ENCODE data around the gene OSBPL9. TPM values are rescaled to one million over a fixed set of nuclear protein-coding genes. Genes with fewer than 3 reads are reported as not detected.

OSBPL9 gene
- total and polyA plus RNA-seq, 9 of the 15 experiments (the other 6 are each of a cell fraction or from before 2014, with no cell fraction given): 43.9 to 217 (median 170) TPM

DNA sequence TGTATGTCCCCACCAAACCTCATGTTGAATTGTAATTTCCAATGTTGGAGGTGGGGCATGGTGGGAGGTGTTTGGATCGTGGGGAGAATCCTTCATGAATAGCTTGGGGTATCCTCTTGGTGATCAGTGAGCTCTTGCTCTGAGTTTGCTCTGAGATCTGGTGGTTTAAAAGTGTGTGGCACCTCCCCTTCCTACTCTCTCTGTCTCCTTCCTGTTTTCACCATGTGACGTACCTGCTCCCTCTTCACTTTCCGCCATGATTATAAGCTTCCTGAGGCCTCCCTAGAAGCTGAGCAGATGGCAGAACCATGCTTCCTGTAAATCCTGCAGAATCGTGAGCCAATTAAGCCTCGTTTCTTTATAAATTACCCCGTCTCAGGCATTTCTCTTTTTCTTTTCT lies 40.0 kb upstream of the OSBPL9 start (continued):
- TF ChIP-seq, protein P1, sequence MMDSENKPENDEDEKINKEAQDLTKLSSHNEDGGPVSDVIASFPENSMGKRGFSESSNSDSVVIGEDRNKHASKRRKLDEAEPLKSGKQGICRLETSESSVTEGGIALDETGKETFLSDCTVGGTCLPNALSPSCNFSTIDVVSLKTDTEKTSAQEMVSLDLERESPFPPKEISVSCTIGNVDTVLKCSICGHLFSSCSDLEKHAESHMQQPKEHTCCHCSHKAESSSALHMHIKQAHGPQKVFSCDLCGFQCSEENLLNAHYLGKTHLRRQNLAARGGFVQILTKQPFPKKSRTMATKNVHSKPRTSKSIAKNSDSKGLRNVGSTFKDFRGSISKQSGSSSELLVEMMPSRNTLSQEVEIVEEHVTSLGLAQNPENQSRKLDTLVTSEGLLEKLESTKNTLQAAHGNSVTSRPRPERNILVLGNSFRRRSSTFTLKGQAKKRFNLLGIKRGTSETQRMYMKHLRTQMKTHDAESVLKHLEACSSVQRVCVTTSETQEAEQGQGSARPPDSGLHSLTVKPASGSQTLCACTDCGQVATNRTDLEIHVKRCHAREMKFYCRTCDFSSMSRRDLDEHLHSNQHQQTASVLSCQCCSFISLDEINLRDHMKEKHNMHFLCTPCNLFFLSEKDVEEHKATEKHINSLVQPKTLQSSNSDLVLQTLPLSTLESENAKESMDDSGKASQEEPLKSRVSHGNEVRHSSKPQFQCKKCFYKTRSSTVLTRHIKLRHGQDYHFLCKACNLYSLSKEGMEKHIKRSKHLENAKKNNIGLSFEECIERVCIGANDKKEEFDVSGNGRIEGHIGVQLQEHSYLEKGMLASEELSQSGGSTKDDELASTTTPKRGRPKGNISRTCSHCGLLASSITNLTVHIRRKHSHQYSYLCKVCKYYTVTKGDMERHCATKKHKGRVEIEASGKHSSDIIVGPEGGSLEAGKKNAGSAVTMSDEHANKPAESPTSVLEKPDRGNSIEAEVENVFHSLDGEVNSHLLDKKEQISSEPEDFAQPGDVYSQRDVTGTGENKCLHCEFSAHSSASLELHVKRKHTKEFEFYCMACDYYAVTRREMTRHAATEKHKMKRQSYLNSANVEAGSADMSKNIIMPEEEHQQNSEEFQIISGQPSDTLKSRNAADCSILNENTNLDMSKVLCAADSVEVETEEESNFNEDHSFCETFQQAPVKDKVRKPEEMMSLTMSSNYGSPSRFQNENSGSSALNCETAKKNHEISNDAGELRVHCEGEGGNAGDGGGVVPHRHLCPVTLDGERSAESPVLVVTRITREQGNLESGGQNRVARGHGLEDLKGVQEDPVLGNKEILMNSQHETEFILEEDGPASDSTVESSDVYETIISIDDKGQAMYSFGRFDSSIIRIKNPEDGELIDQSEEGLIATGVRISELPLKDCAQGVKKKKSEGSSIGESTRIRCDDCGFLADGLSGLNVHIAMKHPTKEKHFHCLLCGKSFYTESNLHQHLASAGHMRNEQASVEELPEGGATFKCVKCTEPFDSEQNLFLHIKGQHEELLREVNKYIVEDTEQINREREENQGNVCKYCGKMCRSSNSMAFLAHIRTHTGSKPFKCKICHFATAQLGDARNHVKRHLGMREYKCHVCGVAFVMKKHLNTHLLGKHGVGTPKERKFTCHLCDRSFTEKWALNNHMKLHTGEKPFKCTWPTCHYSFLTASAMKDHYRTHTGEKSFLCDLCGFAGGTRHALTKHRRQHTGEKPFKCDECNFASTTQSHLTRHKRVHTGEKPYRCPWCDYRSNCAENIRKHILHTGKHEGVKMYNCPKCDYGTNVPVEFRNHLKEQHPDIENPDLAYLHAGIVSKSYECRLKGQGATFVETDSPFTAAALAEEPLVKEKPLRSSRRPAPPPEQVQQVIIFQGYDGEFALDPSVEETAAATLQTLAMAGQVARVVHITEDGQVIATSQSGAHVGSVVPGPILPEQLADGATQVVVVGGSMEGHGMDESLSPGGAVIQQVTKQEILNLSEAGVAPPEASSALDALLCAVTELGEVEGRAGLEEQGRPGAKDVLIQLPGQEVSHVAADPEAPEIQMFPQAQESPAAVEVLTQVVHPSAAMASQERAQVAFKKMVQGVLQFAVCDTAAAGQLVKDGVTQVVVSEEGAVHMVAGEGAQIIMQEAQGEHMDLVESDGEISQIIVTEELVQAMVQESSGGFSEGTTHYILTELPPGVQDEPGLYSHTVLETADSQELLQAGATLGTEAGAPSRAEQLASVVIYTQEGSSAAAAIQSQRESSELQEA (IDR thresholded peaks at IDR 0.05; ENCODE audit: low read depth): no peak
- no peak for TF ChIP-seq RBM14 (IDR thresholded peaks at IDR 0.05; ENCODE audit: borderline replicate concordance, insufficient read depth, low read depth, low read length)
- TF ChIP-seq, protein P2, sequence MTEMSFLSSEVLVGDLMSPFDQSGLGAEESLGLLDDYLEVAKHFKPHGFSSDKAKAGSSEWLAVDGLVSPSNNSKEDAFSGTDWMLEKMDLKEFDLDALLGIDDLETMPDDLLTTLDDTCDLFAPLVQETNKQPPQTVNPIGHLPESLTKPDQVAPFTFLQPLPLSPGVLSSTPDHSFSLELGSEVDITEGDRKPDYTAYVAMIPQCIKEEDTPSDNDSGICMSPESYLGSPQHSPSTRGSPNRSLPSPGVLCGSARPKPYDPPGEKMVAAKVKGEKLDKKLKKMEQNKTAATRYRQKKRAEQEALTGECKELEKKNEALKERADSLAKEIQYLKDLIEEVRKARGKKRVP (CRISPR knock-in tag; IDR thresholded peaks at IDR 0.05): no peak
